HepG2 (cell line): ENCODE results near the gene ZNF846. TPM values are rescaled to one million over a fixed set of nuclear protein-coding genes. Genes with fewer than 3 reads are reported as not detected.

Source experiments
- ATAC-seq: fragments of 200-7000 bp; cut with Tn5 transposase; 3 replicates; pipeline ENCODE4 v1.9.1; 2020; ENCODE audit warnings: mild to moderate bottlenecking, moderate library complexity
- BruUV-seq: library from RNA; stranded (reverse); fragments of 400-500 nt; replicated peaks from 2 replicates; lab custom pipeline; 2021; lab: Mats Ljungman, UMichigan
- CTCF ChIA-PET: fragments of 300-600 bp; formaldehyde crosslinking; extraction: SDS; loops from one replicate; lab custom pipeline; 2021; ENCODE audit warnings: low total read pairs, inconsistent platforms, low intra/inter-chr PET ratio; lab: Yijun Ruan, JAX
- POLR2A ChIA-PET: fragments of 350-600 bp; sonication (Branson Sonifier 250); formaldehyde crosslinking; loops from one replicate; lab custom pipeline; 2020; ENCODE audit warnings: antibody characterized with exemption, inconsistent platforms; lab: Yijun Ruan, JAX
- DNase-seq: peaks from one replicate; pipeline ENCODE4 v3.0.0-alpha.2; 2015; ENCODE audit warnings: low spot score
- FAIRE-seq: peaks from 3 replicates; lab custom pipeline; 2011; peaks lifted over from hg19 to GRCh38; lab: Jason Lieb, UNC
- H2AFZ ChIP-seq: one replicate; pipeline ENCODE4 v1.6.1; 2011; ENCODE audit warnings: low read length, inconsistent platforms
- H3K27ac ChIP-seq: fragments of 300-600 bp; 3 replicates; pipeline ENCODE4 v1.8.0; 2011; ENCODE audit warnings: mixed run types, mild to moderate bottlenecking, mixed read lengths, low read length, inconsistent platforms; ENCODE audit not compliant: insufficient read depth; ENCODE audit errors: extremely low read length
- H3K27me3 ChIP-seq, 2 experiments: fragments of 200-600 bp in 1 of 2; 2 replicates in 1 of 2; 3 replicates in 1 of 2; pipeline versions ENCODE4 v1.6.0 to v1.8.0; 2011; ENCODE audit warnings: low read length in 2 of 2, mild to moderate bottlenecking in 2 of 2, moderate library complexity in 2 of 2, inconsistent platforms in 1 of 2; ENCODE audit not compliant: insufficient read depth in 2 of 2, control insufficient read depth in 1 of 2
- H3K36me3 ChIP-seq, 2 experiments: fragments of 200-600 bp in 1 of 2; replicated peaks in 1 of 2; 2 replicates in 1 of 2; 3 replicates in 1 of 2; pipeline versions ENCODE4 v1.5.1 to v1.8.0; 2011; ENCODE audit warnings: low read length in 2 of 2, inconsistent platforms in 1 of 2; ENCODE audit not compliant: insufficient read depth in 2 of 2, control insufficient read depth in 1 of 2
- H3K4me1 ChIP-seq: 2 replicates; pipeline ENCODE4 v1.5.1; 2012; ENCODE audit warnings: low read length, inconsistent platforms; ENCODE audit not compliant: insufficient read depth
- H3K4me2 ChIP-seq: 2 replicates; pipeline ENCODE4 v1.6.0; 2011; ENCODE audit warnings: low read depth, low read length, inconsistent platforms
- H3K4me3 ChIP-seq, 3 experiments: fragments of 200-600 bp in 1 of 3; sonication (generic), shearing (Covaris generic) in 1 of 3; replicated peaks in 1 of 3; 2 replicates each; pipeline ENCODE4 v1.5.1; 2011 to 2016; ENCODE audit warnings: low read length in 3 of 3, inconsistent platforms in 2 of 3, low read depth in 2 of 3, mild to moderate bottlenecking in 2 of 3, control low read depth in 1 of 3, mixed read lengths in 1 of 3; ENCODE audit not compliant: insufficient read depth in 1 of 3
- H3K79me2 ChIP-seq: one replicate; pipeline ENCODE4 v1.6.1; 2011; ENCODE audit warnings: low read length, inconsistent platforms; ENCODE audit not compliant: insufficient read depth
- H3K9ac ChIP-seq: 2 replicates; pipeline ENCODE4 v1.6.0; 2011; ENCODE audit warnings: mild to moderate bottlenecking, low read depth, low read length, inconsistent platforms; ENCODE audit not compliant: insufficient read depth
- H3K9me3 ChIP-seq: 2 replicates; pipeline ENCODE4 v1.5.1; 2012; ENCODE audit warnings: mild to moderate bottlenecking, low read length
- H4K20me1 ChIP-seq: 2 replicates; pipeline ENCODE4 v1.6.0; 2011; ENCODE audit warnings: inconsistent platforms, mild to moderate bottlenecking, low read length, moderate library complexity; ENCODE audit not compliant: insufficient read depth
- KAT8 ChIP-seq: IDR thresholded peaks from 2 replicates; pipeline ENCODE4 v1.6.1; 2016; ENCODE audit warnings: missing genetic modification reagents, missing compliant biosample characterization
- RBAK ChIP-seq: sonication (generic); formaldehyde crosslinking; IDR thresholded peaks from 2 replicates; pipeline ENCODE4 v1.5.1; 2020; ENCODE audit warnings: mild to moderate bottlenecking, missing genetic modification reagents
- ZNF333 ChIP-seq: sonication (generic); formaldehyde crosslinking; IDR thresholded peaks from 2 replicates; pipeline ENCODE4 v1.4.0; 2020; ENCODE audit warnings: mild to moderate bottlenecking, missing genetic modification reagents, borderline replicate concordance
- ZNF674 ChIP-seq: sonication (generic); formaldehyde crosslinking; IDR thresholded peaks from 2 replicates; pipeline ENCODE4 v1.5.0; 2020; ENCODE audit warnings: low read depth, mild to moderate bottlenecking, missing genetic modification reagents
- ZNF883 ChIP-seq: sonication (generic); formaldehyde crosslinking; IDR thresholded peaks from 2 replicates; pipeline ENCODE4 v1.5.1; 2020; ENCODE audit warnings: mild to moderate bottlenecking, missing genetic modification reagents; ENCODE audit errors: not compliant biosample characterization
- WGBS: methylation state at CpG from one replicate; pipeline ENCODE4 v1.1.6; 2017; ENCODE audit warnings: low lambda C conversion rate; 5-methylcytosine and 5-hydroxymethylcytosine counted together
- in situ Hi-C: cut with HindIII; loops from 2 replicates; pipeline ENCODE4 v1.10.0; 2017; ENCODE audit warnings: low pct_unique_long_range_greater_than_20kb; ENCODE audit not compliant: extremely low pct_ligation_motif_present
- intact Hi-C: fragments of 100-400 bp; cut with micrococcal nuclease; formaldehyde crosslinking; loops from one replicate; pipeline ENCODE4 v1.10.0; 2022; ENCODE audit not compliant: unreplicated experiment
- polyA plus RNA-seq, 8 experiments: library from polyadenylated mRNA; depleted of rRNA in 3 of 8; stranded (reverse) in 7 of 8; unstranded in 1 of 8; fragments of >200 nt; fragmentation: Illumina TruSeq in 4 of 8; extraction: Trizol in 4 of 8; gene quantifications; 2 replicates each; pipeline versions ENCODE4 v1.2.1 to v1.2.3, GENCODE V29; 2011 to 2016; ENCODE audit warnings: low read depth in 4 of 8, missing spikeins in 1 of 8, mixed read lengths in 1 of 8; ENCODE audit not compliant: insufficient read depth in 1 of 8
- total RNA-seq, 5 experiments: library from RNA; depleted of rRNA; stranded (reverse); fragments of >200 nt; fragmentation: Illumina TruSeq; extraction: Trizol; gene quantifications; 2 replicates each; pipeline ENCODE4 v1.2.3, GENCODE V29; 2016; ENCODE audit warnings: low read depth in 1 of 5
- TF ChIP-seq, protein P1 (sequence below): sonication (generic); formaldehyde crosslinking; IDR thresholded peaks from 2 replicates; pipeline ENCODE4 v1.8.0; 2022; ENCODE audit warnings: mild to moderate bottlenecking, missing genetic modification reagents, borderline replicate concordance
- TF ChIP-seq, protein P2 (sequence below): sonication (generic); formaldehyde crosslinking; IDR thresholded peaks from 2 replicates; pipeline ENCODE4 v1.4.0; 2020; ENCODE audit warnings: missing genetic modification reagents, borderline replicate concordance

Gene ZNF846
- total and polyA plus RNA-seq, 2 of the 13 experiments (the other 11 are each of a cell fraction or from before 2014, with no cell fraction given) = 4.8 to 5.4 TPM

DNA sequence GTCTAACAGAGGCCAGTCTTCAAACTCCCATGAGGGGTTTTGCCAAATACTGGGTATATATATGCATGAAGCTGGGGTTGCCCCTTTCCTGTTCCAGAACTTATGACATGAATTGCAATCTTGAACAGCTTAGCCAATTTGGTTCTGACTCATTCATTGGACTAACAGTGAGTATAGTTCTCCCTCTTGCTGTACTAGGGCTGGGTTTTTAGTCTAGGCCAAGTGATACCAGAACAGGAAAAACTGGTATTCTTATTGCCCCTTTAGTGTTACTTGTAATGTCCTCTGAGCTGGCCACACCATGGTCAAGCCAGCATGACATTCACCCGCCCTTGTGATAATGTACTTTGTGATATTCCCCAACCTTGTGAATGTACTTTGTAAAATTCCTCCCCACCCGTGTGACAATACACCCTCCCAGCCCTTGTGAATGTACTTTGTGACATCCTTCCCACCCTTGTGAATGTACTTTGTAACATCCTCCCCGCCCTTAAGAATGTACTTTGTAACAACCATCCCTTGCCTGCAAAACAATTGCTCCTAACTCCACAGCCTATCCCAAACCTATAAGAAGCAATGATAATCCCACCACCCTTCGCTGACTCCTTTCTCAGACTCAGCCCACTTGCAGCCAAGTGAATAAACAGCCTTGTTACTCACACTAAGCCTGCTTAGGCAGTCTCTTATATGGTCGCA lies 26.9 kb downstream of the ZNF846 start:
- ChIA-PET CTCF (no interaction called here), POLR2A (no interaction called here)
- in situ Hi-C loops = no loop called here
- Histone ChIP-seq H2AFZ (no peak overlapping the region), H3K4me3 (no peak overlapping the region), H3K4me2 (no peak overlapping the region), H3K9me3 (peaks cover 11% of the 10 kb centered on the region), H3K9ac (no peak overlapping the region), H3K27ac (no peak overlapping the region), H3K27me3 (no peaks in the 10 kb centered on the region), H4K20me1 (no peaks in the 10 kb centered on the region), H3K36me3 (no peaks in the 10 kb centered on the region), H3K79me2 (no peaks in the 10 kb centered on the region), H3K4me1 (peaks cover 10% of the 10 kb centered on the region; the same call in 1 of the 2 replicates)
- intact Hi-C loops = no loop called here
- 30% methylated on average over 4 of the region's 5 CpGs for WGBS
- BruUV-seq = no TSS peak
- ATAC-seq = no peak
- peak; percentile 48; the same call in 1 of the 2 replicates for TF ChIP-seq RBAK (CRISPR knock-in tag)
- no peak for TF ChIP-seq ZNF883 (CRISPR knock-in tag)
- TF ChIP-seq, protein P1, sequence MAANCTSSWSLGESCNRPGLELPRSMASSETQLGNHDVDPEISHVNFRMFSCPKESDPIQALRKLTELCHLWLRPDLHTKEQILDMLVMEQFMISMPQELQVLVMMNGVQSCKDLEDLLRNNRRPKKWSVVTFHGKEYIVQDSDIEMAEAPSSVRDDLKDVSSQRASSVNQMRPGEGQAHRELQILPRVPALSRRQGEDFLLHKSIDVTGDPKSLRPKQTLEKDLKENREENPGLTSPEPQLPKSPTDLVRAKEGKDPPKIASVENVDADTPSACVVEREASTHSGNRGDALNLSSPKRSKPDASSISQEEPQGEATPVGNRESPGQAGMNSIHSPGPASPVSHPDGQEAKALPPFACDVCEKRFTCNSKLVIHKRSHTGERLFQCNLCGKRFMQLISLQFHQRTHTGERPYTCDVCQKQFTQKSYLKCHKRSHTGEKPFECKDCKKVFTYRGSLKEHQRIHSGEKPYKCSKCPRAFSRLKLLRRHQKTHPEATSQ = no peak
- TF ChIP-seq ZNF333 = no peak
- TF ChIP-seq ZNF674 (CRISPR knock-in tag) = no peak
- TF ChIP-seq, protein P2, sequence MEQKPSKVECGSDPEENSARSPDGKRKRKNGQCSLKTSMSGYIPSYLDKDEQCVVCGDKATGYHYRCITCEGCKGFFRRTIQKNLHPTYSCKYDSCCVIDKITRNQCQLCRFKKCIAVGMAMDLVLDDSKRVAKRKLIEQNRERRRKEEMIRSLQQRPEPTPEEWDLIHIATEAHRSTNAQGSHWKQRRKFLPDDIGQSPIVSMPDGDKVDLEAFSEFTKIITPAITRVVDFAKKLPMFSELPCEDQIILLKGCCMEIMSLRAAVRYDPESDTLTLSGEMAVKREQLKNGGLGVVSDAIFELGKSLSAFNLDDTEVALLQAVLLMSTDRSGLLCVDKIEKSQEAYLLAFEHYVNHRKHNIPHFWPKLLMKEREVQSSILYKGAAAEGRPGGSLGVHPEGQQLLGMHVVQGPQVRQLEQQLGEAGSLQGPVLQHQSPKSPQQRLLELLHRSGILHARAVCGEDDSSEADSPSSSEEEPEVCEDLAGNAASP (CRISPR knock-in tag) = no peak
- TF ChIP-seq KAT8 (CRISPR knock-in tag) = no peak
- DNase-seq = no peak
- FAIRE-seq = no peak
